IPS DF 19.7 (cell line): Measurements from ENCODE around the gene MAG.
"Not testable (repeated sequence)": the region's sequence is repeated elsewhere in the genome, so short reads cannot be mapped to it uniquely, and the experiment has no call there.

ENCODE experiments used
- DNase-seq: peaks from one replicate; pipeline ENCODE4 v3.0.0-alpha.2; 2013; ENCODE audit warnings: low read depth, low spot score

Gene MAG

DNA sequence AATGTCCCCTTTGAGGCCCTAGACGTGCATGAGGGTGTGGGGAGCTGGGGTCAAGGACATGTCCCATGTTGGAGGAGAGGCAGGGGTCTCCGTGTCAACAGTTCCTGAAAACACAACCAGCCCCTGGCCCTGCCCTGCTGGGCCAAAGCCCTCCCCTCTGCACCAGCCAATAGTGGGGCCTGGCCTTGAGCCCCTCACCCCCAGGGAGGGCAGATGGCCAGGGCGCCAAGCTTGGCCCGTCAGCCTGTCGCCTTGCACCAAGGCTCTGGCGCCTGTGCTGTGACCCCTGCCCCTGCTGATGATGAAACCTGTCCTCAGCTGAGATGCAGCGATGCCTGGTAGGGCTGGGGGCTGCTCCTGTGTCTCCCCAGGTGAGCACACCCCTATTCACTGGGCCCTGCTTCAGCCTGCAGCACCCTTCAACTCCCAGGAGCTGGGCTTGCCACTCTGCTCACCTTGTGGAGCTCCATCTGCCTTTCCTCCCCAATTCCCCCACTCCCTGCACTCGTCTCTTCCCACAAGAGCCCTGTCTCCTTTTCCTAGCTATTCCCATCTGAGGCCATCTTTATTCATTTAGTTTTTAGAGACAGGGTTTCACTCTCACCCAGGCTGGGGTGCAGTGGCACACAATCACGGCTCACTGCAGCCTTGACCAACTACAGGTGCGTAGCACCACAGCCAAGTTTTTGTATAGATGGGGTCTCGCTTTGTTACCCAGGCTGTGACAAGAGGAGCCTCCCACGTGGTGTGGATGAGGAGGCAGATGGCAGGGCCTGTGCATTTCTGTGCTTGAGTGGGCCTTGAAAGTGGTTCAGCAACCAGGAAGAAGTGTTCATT, 11.8 kb upstream of the MAG start:
- no peak for DNase-seq

- DNase-seq = no peak
These were observed 10.7 kb upstream of the MAG start for GRCh38 chr19:35281303-35281702.

GRCh38 chr19:35284153-35285094, 7.5 kb upstream of the MAG start:
- DNase-seq = no peak

GRCh38 chr19:35285095-35285449, 6.9 kb upstream of the MAG start:
- no peak for DNase-seq

DNA sequence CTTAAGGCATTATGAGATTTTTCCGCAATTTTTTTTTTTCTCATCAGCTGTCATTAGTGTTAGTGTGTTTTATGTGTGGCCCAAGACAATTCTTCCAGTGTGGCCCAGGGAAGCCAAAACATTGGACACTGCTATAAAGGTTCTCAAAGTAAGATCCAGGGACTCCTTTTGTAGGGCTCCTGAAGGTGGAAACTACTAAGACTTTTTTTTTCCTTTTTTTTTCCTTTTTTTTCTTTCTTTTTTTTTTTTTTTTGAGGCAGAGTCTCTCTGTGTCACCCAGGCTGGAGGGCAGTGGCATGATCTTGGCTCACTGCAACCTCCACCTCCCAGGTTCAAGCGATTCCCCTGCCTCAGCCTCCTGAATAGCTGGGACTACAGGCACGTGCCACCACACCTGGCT, 6.5 kb upstream of the MAG start:
- not testable (repeated sequence) for DNase-seq

DNA sequence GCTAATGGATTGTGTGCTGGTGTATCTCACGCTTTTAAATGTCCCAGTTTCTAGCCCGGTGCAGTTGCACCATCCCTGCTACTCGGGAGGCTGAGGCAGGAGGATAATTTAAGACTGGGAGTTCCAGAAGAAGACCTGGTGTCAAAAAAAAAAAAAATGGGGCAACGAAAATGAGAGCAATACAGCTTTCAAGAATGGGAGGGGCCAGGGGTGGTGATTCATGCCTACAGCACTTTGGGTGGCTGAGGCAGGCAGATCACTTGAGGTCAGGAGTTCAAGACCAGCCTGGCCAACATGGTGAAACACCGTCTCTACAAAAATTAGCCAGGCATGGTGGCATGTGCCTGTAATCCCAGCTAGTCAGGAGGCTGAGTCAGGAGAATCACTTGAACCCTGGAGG, 5.9 kb upstream of the MAG start:
- DNase-seq = not testable (repeated sequence)

DNA sequence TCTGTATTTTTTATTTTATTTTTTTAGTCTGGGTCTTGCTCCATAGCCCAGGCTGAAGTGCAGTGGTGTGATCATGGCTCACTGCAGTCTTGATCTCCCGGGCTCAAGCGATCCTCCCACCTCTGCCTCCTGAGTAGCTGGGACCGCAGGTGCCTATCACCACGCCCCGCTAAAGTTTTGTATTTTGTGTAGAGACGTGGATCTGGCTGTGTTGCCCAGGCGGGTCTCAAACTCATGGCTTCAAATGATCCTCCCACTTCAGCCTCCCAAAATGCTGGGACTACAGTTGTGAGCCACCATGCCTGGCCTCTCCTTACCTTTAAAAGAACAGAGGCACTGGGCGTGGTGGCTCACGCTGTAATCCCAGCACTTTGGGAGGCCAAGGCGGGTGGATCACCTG, 4.2 kb upstream of the MAG start:
- no peak for DNase-seq

- DNase-seq = no peak
These were observed 3.6 kb upstream of the MAG start for GRCh38 chr19:35288331-35288730.

GRCh38 chr19:35288906-35289305, 3.1 kb upstream of the MAG start:
- DNase-seq = no peak

DNA sequence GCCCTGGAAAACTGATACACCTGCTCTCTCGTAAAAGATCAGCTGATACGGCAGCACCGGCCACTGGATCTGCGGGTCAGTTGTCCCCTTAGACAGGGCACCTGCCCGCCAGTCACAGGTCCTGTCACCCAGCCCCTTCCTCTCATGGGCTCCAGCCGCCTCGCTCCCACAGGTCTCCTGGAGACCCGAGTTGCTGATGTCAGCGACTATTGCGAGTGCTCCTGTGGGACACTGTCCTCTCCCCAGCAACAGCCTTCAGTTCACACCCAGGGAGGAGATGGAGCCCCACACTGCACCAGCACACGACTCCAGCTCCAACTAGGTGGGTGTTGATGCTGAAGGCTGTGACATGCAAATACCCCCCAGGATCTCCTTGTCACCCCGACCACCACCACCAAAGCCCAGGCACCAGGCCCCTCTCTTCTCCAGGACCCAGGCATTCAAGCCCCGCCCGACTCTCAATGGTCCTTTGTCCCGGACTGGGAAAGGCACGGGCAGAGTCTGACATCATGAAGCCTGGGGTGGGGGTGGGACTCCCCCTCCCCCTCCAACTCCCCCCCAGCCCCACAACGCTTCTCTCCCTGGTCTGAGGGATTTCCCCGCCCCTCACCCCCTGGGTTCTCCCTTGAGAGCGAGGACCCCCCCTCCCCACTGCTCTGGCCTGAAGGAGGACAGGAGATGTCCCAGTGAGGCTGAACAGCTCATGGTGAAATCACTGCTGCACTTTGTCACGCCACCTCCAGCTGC, 1.4 kb upstream of the MAG start:
- no peak for DNase-seq

DNA sequence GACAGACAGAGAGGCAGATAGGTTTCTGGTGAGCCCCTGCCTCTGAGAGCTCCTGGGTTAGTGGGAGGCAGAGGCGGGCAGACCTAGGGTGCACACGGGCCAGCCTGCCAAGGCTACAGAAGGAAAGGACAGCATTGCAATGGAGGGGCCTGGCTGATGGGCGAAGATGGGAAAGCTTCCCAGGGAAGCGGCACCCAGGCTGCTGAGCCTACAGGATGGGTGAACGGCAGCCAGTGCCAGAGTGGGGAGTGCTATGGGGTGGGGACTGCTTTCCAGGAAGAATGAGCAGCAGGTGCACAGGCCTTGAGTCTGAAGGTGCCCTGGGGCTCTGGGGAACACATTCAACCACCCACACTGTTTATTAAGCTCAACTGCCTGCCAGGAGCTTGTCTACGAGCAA, 702 bp upstream of the MAG start:
- DNase-seq = no peak

- no peak for DNase-seq
These were observed 731 bp downstream of the MAG start for GRCh38 chr19:35292421-35293362.

- no peak for DNase-seq
These were observed 1.4 kb downstream of the MAG start for GRCh38 chr19:35293363-35293739.

- DNase-seq = no peak
These were observed 1.8 kb downstream of the MAG start for GRCh38 chr19:35293808-35294207.

- no peak for DNase-seq
These were observed 2.4 kb downstream of the MAG start for GRCh38 chr19:35294328-35294727.

DNA sequence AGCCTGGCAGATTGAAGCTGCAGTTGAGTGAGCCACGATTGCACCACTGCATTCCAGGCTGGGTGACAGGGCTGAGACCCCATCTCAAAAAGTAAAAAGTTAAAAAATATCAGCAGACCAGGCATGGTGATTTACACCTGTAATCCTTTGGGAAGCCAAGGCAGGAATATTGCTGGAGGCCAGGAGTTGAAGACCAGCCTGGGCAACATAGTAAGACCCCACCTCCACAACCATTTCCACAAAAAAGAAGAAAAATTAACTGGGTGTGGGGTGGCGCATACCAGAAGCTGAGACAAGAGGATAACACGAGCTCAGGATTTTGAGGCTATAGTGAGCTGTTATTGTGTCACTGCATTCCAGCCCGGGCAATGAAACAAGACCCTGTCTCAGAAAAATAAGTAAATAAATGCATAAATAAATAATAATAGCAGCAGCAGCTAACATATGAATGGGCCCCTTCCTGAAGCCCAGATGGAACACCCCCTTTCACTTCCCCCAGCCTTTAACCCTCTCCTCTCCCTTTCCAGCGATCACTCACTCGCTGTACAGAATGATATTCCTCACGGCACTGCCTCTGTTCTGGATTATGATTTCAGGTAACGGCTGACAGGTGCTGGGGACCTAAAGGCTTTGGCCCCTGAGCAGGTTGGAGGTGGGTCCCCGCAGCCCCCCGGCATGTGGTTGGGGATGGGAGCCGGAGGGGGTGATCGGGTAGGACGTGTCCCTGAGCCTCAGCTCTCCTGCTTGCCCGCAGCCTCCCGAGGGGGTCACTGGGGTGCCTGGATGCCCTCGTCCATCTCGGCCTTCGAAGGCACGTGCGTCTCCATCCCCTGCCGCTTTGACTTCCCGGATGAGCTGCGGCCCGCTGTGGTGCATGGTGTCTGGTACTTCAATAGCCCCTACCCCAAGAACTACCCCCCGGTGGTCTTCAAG, 3.2 kb downstream of the MAG start:
- no peak for DNase-seq

GRCh38 chr19:35295792-35296462, 4.0 kb downstream of the MAG start:
- DNase-seq = no peak

GRCh38 chr19:35296644-35297514, 4.9 kb downstream of the MAG start:
- DNase-seq = no peak
